Left hindlimb (tissue), 1 donor: ENCODE results near the gene MAPK11.

Experiments used
- DNase-seq: peaks from one replicate; pipeline ENCODE4 v3.0.0-alpha.2; 2018

The MAPK11 gene

GRCh38 chr22:50221410-50222300, 48.5 kb downstream of the MAPK11 start:
- peak; percentile 21 for DNase-seq

- peak; percentile 36 for DNase-seq
Measured at GRCh38 chr22:50220603-50221409, 49.4 kb downstream of the MAPK11 start.

- DNase-seq, result peak; percentile 14
Measured at GRCh38 chr22:50219800-50220602, 50.2 kb downstream of the MAPK11 start.

- peak; percentile 84 for DNase-seq
Measured at GRCh38 chr22:50218996-50219727, 51.0 kb downstream of the MAPK11 start.

GRCh38 chr22:50218153-50218995, 51.8 kb downstream of the MAPK11 start:
- DNase-seq, result peak; percentile 39

GRCh38 chr22:50217543-50218152, 52.5 kb downstream of the MAPK11 start:
- DNase-seq, result peak; percentile 31

GRCh38 chr22:50216684-50217520, 53.3 kb downstream of the MAPK11 start:
- peak; percentile 26 for DNase-seq

GRCh38 chr22:50216055-50216683, 54.0 kb downstream of the MAPK11 start:
- DNase-seq, result no peak

- DNase-seq, result no peak
Measured at GRCh38 chr22:50215297-50216054, 54.7 kb downstream of the MAPK11 start.
